ENCODE data around the gene ALG14. TPM values are rescaled to one million over a fixed set of nuclear protein-coding genes. Genes with fewer than 3 reads are reported as not detected.
"Not testable (repeated sequence)": the region's sequence is repeated elsewhere in the genome, so short reads cannot be mapped to it uniquely, and the experiment has no call there.

The ALG14 gene
- total and polyA plus RNA-seq, 2 donors (not counting 3 experiments of a cell fraction or from before 2014, with no cell fraction given): 2.6 to 8.6 TPM

- DNase-seq (ENCODE audit: low read depth, low spot score) (no peak), FAIRE-seq (no peak)
- Histone ChIP-seq H4K20me1 (replicated peaks; ENCODE audit: control insufficient read depth, extremely low read depth, insufficient read depth, low read length) (no peaks in the 10 kb centered on the region), H2AFZ (ENCODE audit: low read depth, low read length) (no peak overlapping the region), H3K4me3 (replicated peaks in 1 of 3; ENCODE audit: insufficient read depth in 1 of 3, low read depth in 1 of 3, low read length in 3 of 3) (no peak overlapping the region), H3K4me2 (ENCODE audit: insufficient read depth, low read length) (no peak overlapping the region), H3K27ac (ENCODE audit: insufficient read depth, low read depth, low read length) (no peak overlapping the region), H3K79me2 (ENCODE audit: control insufficient read depth, insufficient read depth, low read length) (no peaks in the 10 kb centered on the region), H3K36me3 (ENCODE audit: control insufficient read depth in 2 of 2, extremely low read depth in 1 of 2, insufficient read depth in 2 of 2, low read length in 2 of 2) (no peaks in the 10 kb centered on the region), H3K9ac (replicated peaks; ENCODE audit: extremely low read depth, insufficient read depth, low read length) (no peak overlapping the region), H3K9me3 (replicated peaks; ENCODE audit: control insufficient read depth, insufficient read depth, low read length) (no peaks in the 10 kb centered on the region), H3K4me1 (ENCODE audit: control insufficient read depth, extremely low read depth, insufficient read depth, low read length) (no peaks in the 10 kb centered on the region), H3K27me3 (ENCODE audit: control insufficient read depth in 2 of 2, insufficient read depth in 2 of 2, low read length in 2 of 2) (peaks cover 0 to 5% of the 10 kb centered on the region in 2 experiments), H3K9me1 (replicated peaks; ENCODE audit: control insufficient read depth, extremely low read depth, insufficient read depth, low read length) (no peaks in the 10 kb centered on the region)
- no TSS peak for BruUV-seq (replicated peaks)
- ChIA-PET POLR2A (no interaction called here), CTCF (no interaction called here)
- dilution Hi-C loops (cut with MboI; ENCODE audit: extremely low pct_ligation_motif_present, low sequenced_read_pairs) (no loop called here), intact Hi-C loops (cut with micrococcal nuclease) (no loop called here)
- TF ChIP-seq JUN (IDR thresholded peaks at IDR 0.05; ENCODE audit: borderline replicate concordance, insufficient read depth, insufficient read length, low read depth) (no peak), CTCF (IDR thresholded peaks at IDR 0.05; ENCODE audit: extremely low read depth in 1 of 2, insufficient read depth in 1 of 2, low read depth in 1 of 2, low read length in 2 of 2) (no peak), GATA2 (IDR thresholded peaks at IDR 0.05; ENCODE audit: insufficient read depth, insufficient read length, low read depth, low read length) (no peak), FOS (IDR thresholded peaks at IDR 0.05; ENCODE audit: borderline replicate concordance, insufficient read depth, low read length) (no peak), MAX (IDR thresholded peaks at IDR 0.05; ENCODE audit: insufficient read depth, insufficient read length) (no peak), POLR2A (IDR thresholded peaks at IDR 0.05; ENCODE audit: low read depth, low read length) (no peak), EZH2 (IDR thresholded peaks at IDR 0.05; ENCODE audit: borderline replicate concordance, low read depth, low read length, severe bottlenecking) (no peak)
These were observed 20.5 kb upstream of the ALG14 start for GRCh38 chr1:95093296-95093695.

- H3K4me1 ChIP-seq (ENCODE audit: control insufficient read depth, extremely low read depth, insufficient read depth, low read length); BruUV-seq (replicated peaks); H3K9me3 ChIP-seq (replicated peaks; ENCODE audit: control insufficient read depth, insufficient read depth, low read length); H3K4me3 ChIP-seq (replicated peaks in 1 of 3; ENCODE audit: insufficient read depth in 1 of 3, low read depth in 1 of 3, low read length in 3 of 3); FAIRE-seq; DNase-seq (ENCODE audit: low read depth, low spot score); POLR2A ChIA-PET; H3K9me1 ChIP-seq (replicated peaks; ENCODE audit: control insufficient read depth, extremely low read depth, insufficient read depth, low read length); H4K20me1 ChIP-seq (replicated peaks; ENCODE audit: control insufficient read depth, extremely low read depth, insufficient read depth, low read length); H3K4me2 ChIP-seq (ENCODE audit: insufficient read depth, low read length); H3K27ac ChIP-seq (ENCODE audit: insufficient read depth, low read depth, low read length); H3K79me2 ChIP-seq (ENCODE audit: control insufficient read depth, insufficient read depth, low read length); dilution Hi-C loops (cut with MboI; ENCODE audit: extremely low pct_ligation_motif_present, low sequenced_read_pairs); H3K36me3 ChIP-seq (ENCODE audit: control insufficient read depth in 2 of 2, extremely low read depth in 1 of 2, insufficient read depth in 2 of 2, low read length in 2 of 2); H3K27me3 ChIP-seq (ENCODE audit: control insufficient read depth in 2 of 2, insufficient read depth in 2 of 2, low read length in 2 of 2); intact Hi-C loops (cut with micrococcal nuclease); H3K9ac ChIP-seq (replicated peaks; ENCODE audit: extremely low read depth, insufficient read depth, low read length); H2AFZ ChIP-seq (ENCODE audit: low read depth, low read length); CTCF ChIA-PET: not testable (repeated sequence)
These were observed 20.1 kb upstream of the ALG14 start for GRCh38 chr1:95092891-95093290.

GRCh38 chr1:95091290-95091689, 18.5 kb upstream of the ALG14 start:
- BruUV-seq (replicated peaks); DNase-seq (ENCODE audit: low read depth, low spot score); FAIRE-seq; H3K27me3 ChIP-seq (ENCODE audit: control insufficient read depth in 2 of 2, insufficient read depth in 2 of 2, low read length in 2 of 2); intact Hi-C loops (cut with micrococcal nuclease); H3K27ac ChIP-seq (ENCODE audit: insufficient read depth, low read depth, low read length); H3K36me3 ChIP-seq (ENCODE audit: control insufficient read depth in 2 of 2, extremely low read depth in 1 of 2, insufficient read depth in 2 of 2, low read length in 2 of 2); H3K4me2 ChIP-seq (ENCODE audit: insufficient read depth, low read length); H3K9me1 ChIP-seq (replicated peaks; ENCODE audit: control insufficient read depth, extremely low read depth, insufficient read depth, low read length); H2AFZ ChIP-seq (ENCODE audit: low read depth, low read length); H3K9me3 ChIP-seq (replicated peaks; ENCODE audit: control insufficient read depth, insufficient read depth, low read length); POLR2A ChIA-PET; H3K79me2 ChIP-seq (ENCODE audit: control insufficient read depth, insufficient read depth, low read length); H3K9ac ChIP-seq (replicated peaks; ENCODE audit: extremely low read depth, insufficient read depth, low read length); H3K4me3 ChIP-seq (replicated peaks in 1 of 3; ENCODE audit: insufficient read depth in 1 of 3, low read depth in 1 of 3, low read length in 3 of 3); CTCF ChIA-PET; H4K20me1 ChIP-seq (replicated peaks; ENCODE audit: control insufficient read depth, extremely low read depth, insufficient read depth, low read length); dilution Hi-C loops (cut with MboI; ENCODE audit: extremely low pct_ligation_motif_present, low sequenced_read_pairs): not testable (repeated sequence)
- H3K4me1 ChIP-seq (ENCODE audit: control insufficient read depth, extremely low read depth, insufficient read depth, low read length): peaks cover 14% of the 10 kb centered on the region

Data from endothelial cell of umbilical vein (primary cell).